ENCODE data around the gene DPP10. TPM values are rescaled to one million over a fixed set of nuclear protein-coding genes. Genes with fewer than 3 reads are reported as not detected.

DPP10 gene
- total and polyA plus RNA-seq, 4 donors, result 0.08 to 5.0 (median 0.27) TPM

DNA sequence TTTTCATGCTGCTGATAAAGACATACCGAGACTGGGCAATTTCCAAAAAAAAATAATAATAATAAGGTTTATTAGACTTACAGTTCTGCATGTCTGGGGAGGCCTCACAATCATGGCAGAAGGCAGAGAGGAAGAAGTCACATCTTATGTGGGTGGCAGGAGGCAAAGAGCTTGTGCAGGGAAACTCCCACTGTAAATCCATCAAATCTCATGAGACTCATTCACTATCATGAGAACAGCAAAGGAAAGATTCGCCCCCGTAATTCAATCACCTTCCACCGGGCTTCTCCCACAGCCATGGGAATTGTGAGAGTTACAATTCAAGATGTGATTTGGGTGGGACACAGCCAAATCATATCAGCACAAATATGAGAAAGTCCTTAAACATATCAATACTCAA is 1314.8 kb downstream of the DPP10 start:
- no peak for TF ChIP-seq CTCF (IDR thresholded peaks at IDR 0.05; ENCODE audit: control extremely low read depth, extremely low read depth)
- 85 to 89% methylated on average over 4 of the region's 4 CpGs for WGBS, 2 donors
- no peak for ATAC-seq (ENCODE audit: insufficient read depth, low FRiP score)
- no peaks in the 10 kb centered on the region for H3K27me3 ChIP-seq (ENCODE audit: control insufficient read depth in 3 of 3, insufficient read depth in 3 of 3, low read length in 2 of 3)
- H3K9ac ChIP-seq (ENCODE audit: insufficient read depth in 1 of 2, low read length in 2 of 2), result no peak overlapping the region
- H3K4me1 ChIP-seq (ENCODE audit: control insufficient read depth in 5 of 5, insufficient read depth in 5 of 5, low read length in 5 of 5), result no peaks in the 10 kb centered on the region
- no peak for DNase-seq
- H3K27ac ChIP-seq (ENCODE audit: low read depth in 1 of 2, low read length in 1 of 2), result no peak overlapping the region
- no peak overlapping the region for H3K4me3 ChIP-seq
- no peaks in the 10 kb centered on the region for H3K9me3 ChIP-seq (ENCODE audit: control insufficient read depth in 4 of 4, insufficient read depth in 3 of 4, low read length in 3 of 4)
- no peaks in the 10 kb centered on the region for H3K36me3 ChIP-seq (ENCODE audit: control insufficient read depth in 4 of 4, insufficient read depth in 4 of 4, low read length in 4 of 4)

DNA sequence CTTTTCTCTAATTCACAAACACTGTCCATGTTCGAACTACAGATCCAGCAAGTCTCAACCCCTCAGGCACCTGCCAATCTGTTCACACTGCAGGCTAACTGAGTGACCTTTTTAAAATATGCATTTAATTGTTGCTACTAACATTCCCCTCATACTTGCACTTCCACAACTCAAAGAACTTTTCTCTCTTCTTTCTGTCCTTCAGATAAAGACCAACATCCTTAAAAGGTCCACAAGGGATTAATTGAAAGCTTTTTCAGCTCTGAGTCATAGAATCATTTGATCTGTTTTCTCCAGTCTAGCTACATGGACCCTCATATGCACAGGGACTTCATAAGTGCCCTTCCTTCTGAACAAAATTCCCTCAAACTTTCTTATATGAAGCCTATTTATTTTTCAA is 1321.2 kb downstream of the DPP10 start:
- Histone ChIP-seq H3K4me3 (no peak overlapping the region), H3K27me3 (ENCODE audit: control insufficient read depth in 3 of 3, insufficient read depth in 3 of 3, low read length in 2 of 3) (no peaks in the 10 kb centered on the region), H3K9me3 (ENCODE audit: control insufficient read depth in 4 of 4, insufficient read depth in 3 of 4, low read length in 3 of 4) (no peaks in the 10 kb centered on the region), H3K27ac (ENCODE audit: low read depth in 1 of 2, low read length in 1 of 2) (no peak overlapping the region), H3K36me3 (ENCODE audit: control insufficient read depth in 4 of 4, insufficient read depth in 4 of 4, low read length in 4 of 4) (no peaks in the 10 kb centered on the region), H3K9ac (ENCODE audit: insufficient read depth in 1 of 2, low read length in 2 of 2) (no peak overlapping the region), H3K4me1 (ENCODE audit: control insufficient read depth in 5 of 5, insufficient read depth in 5 of 5, low read length in 5 of 5) (no peaks in the 10 kb centered on the region)
- DNase-seq (no peak), ATAC-seq (ENCODE audit: insufficient read depth, low FRiP score) (no peak)
- TF ChIP-seq CTCF (IDR thresholded peaks at IDR 0.05; ENCODE audit: control extremely low read depth, extremely low read depth), result no peak
- 73 to 89% methylated on average over 1 of the region's 1 CpG for WGBS, 2 donors

- DNase-seq, result no peak
- no peak for ATAC-seq (ENCODE audit: insufficient read depth, low FRiP score)
- 74 to 82% methylated on average over 3 of the region's 3 CpGs for WGBS, 2 donors
- Histone ChIP-seq H3K4me1 (ENCODE audit: control insufficient read depth in 5 of 5, insufficient read depth in 5 of 5, low read length in 5 of 5) (no peaks in the 10 kb centered on the region), H3K27ac (ENCODE audit: low read depth in 1 of 2, low read length in 1 of 2) (no peak overlapping the region), H3K36me3 (ENCODE audit: control insufficient read depth in 4 of 4, insufficient read depth in 4 of 4, low read length in 4 of 4) (no peaks in the 10 kb centered on the region), H3K9ac (ENCODE audit: insufficient read depth in 1 of 2, low read length in 2 of 2) (no peak overlapping the region), H3K27me3 (ENCODE audit: control insufficient read depth in 3 of 3, insufficient read depth in 3 of 3, low read length in 2 of 3) (no peaks in the 10 kb centered on the region), H3K9me3 (ENCODE audit: control insufficient read depth in 4 of 4, insufficient read depth in 3 of 4, low read length in 3 of 4) (no peaks in the 10 kb centered on the region), H3K4me3 (no peak overlapping the region)
- TF ChIP-seq CTCF (IDR thresholded peaks at IDR 0.05; ENCODE audit: control extremely low read depth, extremely low read depth), result no peak
Measured at GRCh38 chr2:115771516-115771915, 1329.1 kb downstream of the DPP10 start.

DNA sequence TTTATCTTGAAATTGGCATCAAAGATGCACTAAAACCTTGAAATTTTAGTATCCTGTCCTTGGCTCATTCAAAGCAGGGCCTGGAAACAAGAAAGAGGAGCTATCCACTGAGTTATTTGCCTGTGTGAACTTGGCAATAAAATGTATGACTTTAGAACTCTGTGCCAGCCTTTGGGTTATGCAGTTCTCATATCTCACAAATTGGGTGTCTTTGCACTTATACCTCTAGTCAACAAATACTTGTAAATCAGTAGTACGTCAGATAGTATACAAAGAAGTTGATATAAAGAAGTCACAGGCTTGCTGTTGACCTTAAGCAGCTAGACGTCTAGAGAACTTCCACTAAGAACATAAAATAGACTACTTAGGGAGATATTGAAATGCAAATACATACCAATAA is 1331.9 kb downstream of the DPP10 start:
- H3K9ac ChIP-seq (ENCODE audit: insufficient read depth in 1 of 2, low read length in 2 of 2), result no peak overlapping the region
- no peak for ATAC-seq (ENCODE audit: insufficient read depth, low FRiP score)
- WGBS, 2 donors, result 59 to 75% methylated on average over 2 of the region's 2 CpGs
- H3K9me3 ChIP-seq (ENCODE audit: control insufficient read depth in 4 of 4, insufficient read depth in 3 of 4, low read length in 3 of 4), result no peaks in the 10 kb centered on the region
- no peaks in the 10 kb centered on the region for H3K36me3 ChIP-seq (ENCODE audit: control insufficient read depth in 4 of 4, insufficient read depth in 4 of 4, low read length in 4 of 4)
- H3K4me1 ChIP-seq (ENCODE audit: control insufficient read depth in 5 of 5, insufficient read depth in 5 of 5, low read length in 5 of 5), result no peaks in the 10 kb centered on the region
- TF ChIP-seq CTCF (IDR thresholded peaks at IDR 0.05; ENCODE audit: control extremely low read depth, extremely low read depth), result no peak
- DNase-seq, result no peak
- no peaks in the 10 kb centered on the region for H3K27me3 ChIP-seq (ENCODE audit: control insufficient read depth in 3 of 3, insufficient read depth in 3 of 3, low read length in 2 of 3)
- no peak overlapping the region for H3K4me3 ChIP-seq
- H3K27ac ChIP-seq (ENCODE audit: low read depth in 1 of 2, low read length in 1 of 2), result no peak overlapping the region

Data from lung (tissue), 12 donors.